Right cardiac atrium (tissue), 5 donors: ENCODE data around the gene FOXP1. TPM values are rescaled to one million over a fixed set of nuclear protein-coding genes. Genes with fewer than 3 reads are reported as not detected.

ENCODE experiments used
- ATAC-seq, 2 donors: fragments of 200-7000 bp; cut with Tn5 transposase; one replicate each; pipeline versions ENCODE4 v1.8.0 to v1.9.1; 2020; ENCODE audit warnings: moderate library complexity in 2 of 2, mild to moderate bottlenecking in 1 of 2
- DNase-seq, 3 donors: peaks; one replicate each; pipeline ENCODE4 v3.0.0-alpha.2; 2020
- H3K27ac ChIP-seq: one replicate; pipeline ENCODE4 v1.5.1; 2013; ENCODE audit warnings: mild to moderate bottlenecking, low read length, control low read depth, moderate library complexity
- H3K27me3 ChIP-seq: one replicate; pipeline ENCODE4 v1.6.1; 2013; ENCODE audit not compliant: control insufficient read depth, insufficient read depth
- H3K4me1 ChIP-seq: one replicate; pipeline ENCODE4 v1.6.1; 2013; ENCODE audit warnings: low read length; ENCODE audit not compliant: control insufficient read depth, insufficient read depth
- H3K4me3 ChIP-seq: one replicate; pipeline ENCODE4 v1.5.1; 2013; ENCODE audit warnings: low read length, control low read depth
- H3K9me3 ChIP-seq: one replicate; pipeline ENCODE4 v1.6.1; 2013; ENCODE audit warnings: low read length; ENCODE audit not compliant: control insufficient read depth
- WGBS: extraction: QIAGEN DNeasy Blood & Tissue Kit; methylation state at CpG from one replicate; pipeline ENCODE4 v1.1.7; 2013; 5-methylcytosine and 5-hydroxymethylcytosine counted together
- intact Hi-C, 4 donors: fragments of 100-400 bp; cut with DNase I; formaldehyde crosslinking; loops; one replicate each; pipeline versions ENCODE4 v1.11.0 to v1.14.0; 2022 to 2023
- polyA plus RNA-seq: library from polyadenylated mRNA; stranded (reverse); fragments of 200-250 nt; gene quantifications from one replicate; pipeline ENCODE4 v1.2.3, GENCODE V29; 2013
- total RNA-seq, 4 donors: library from RNA; stranded (reverse); fragmentation: NEBNext Ultra II Directional; extraction: Animal tissue kit (Norgen Biotek cat#: 25700); gene quantifications; one replicate each; pipeline ENCODE4 v1.2.1, GENCODE V29; 2021
- donor health status: healthy with polysubstance abuse.
- donor health status: DM: no; HTN: yes; CAD: no.
- donor health status: DM: no; HTN: no; CAD: no.
- donor health status: DM: no; HTN: yes; CAD: no; lungs with severe emphysema.
- donor health status: DM: yes; HTN: yes; CAD: no.

Gene FOXP1
- total and polyA plus RNA-seq, 5 donors = 13.6 to 63.4 (median 57.4) TPM

- 46% methylated on average over 2 of the region's 2 CpGs for WGBS
- no peaks in the 10 kb centered on the region for H3K4me1 ChIP-seq
Measured at GRCh38 chr3:71164881-71165280, 418.6 kb downstream of the FOXP1 start.

DNA sequence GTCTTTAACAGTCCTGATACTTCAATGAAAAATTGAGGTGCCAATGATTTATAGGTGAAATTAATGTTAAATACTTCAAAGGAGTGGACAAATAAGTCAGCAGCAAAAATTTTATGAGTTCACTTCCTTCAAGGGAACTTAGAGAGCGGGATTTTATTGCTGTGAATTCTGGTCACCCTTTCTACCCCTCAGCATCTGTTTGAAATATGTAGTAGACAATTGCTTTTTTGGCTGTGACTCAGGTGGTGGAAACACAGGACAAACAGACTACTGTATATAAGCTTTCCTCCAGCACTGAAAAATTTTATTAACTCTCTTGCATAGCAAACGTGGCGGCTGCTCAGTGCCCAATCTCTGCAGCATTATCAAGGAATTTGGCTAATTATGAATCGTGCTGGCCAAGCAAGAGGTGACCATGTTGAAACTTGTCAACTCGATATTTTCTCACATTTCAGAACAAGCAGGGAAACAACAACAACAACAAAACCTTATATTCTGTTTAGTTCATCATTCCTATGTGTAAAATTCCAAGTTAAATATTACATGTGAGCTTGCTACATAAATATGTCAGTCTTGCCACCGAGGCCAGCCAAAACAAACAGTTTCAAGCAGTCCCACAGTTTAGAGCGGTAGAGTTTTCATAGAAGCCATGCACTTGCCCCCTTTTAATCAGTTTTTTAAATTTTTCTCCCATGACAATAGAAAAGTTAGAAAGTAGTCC, 420.2 kb downstream of the FOXP1 start:
- Histone ChIP-seq H3K9me3 (no peaks in the 10 kb centered on the region), H3K27me3 (no peaks in the 10 kb centered on the region), H3K4me1 (no peaks in the 10 kb centered on the region), H3K4me3 (no peak overlapping the region), H3K27ac (no peak overlapping the region)
- 55% methylated on average over 7 of the region's 7 CpGs for WGBS
- ATAC-seq = peak in 1 of 2 donors; percentile 50
- intact Hi-C loops = no loop called here
- peak in 1 of 3 donors; percentile 45 for DNase-seq

More at GRCh38 chr3:71164881-71165280, 418.6 kb downstream of the FOXP1 start:
- Histone ChIP-seq H3K27ac (no peak overlapping the region), H3K9me3 (no peaks in the 10 kb centered on the region), H3K4me3 (no peak overlapping the region), H3K27me3 (no peaks in the 10 kb centered on the region)
- intact Hi-C loops = no loop called here
- DNase-seq (no peak), ATAC-seq (no peak)

GRCh38 chr3:71162221-71162620, 421.3 kb downstream of the FOXP1 start:
- no peaks in the 10 kb centered on the region for H3K9me3 ChIP-seq

DNA sequence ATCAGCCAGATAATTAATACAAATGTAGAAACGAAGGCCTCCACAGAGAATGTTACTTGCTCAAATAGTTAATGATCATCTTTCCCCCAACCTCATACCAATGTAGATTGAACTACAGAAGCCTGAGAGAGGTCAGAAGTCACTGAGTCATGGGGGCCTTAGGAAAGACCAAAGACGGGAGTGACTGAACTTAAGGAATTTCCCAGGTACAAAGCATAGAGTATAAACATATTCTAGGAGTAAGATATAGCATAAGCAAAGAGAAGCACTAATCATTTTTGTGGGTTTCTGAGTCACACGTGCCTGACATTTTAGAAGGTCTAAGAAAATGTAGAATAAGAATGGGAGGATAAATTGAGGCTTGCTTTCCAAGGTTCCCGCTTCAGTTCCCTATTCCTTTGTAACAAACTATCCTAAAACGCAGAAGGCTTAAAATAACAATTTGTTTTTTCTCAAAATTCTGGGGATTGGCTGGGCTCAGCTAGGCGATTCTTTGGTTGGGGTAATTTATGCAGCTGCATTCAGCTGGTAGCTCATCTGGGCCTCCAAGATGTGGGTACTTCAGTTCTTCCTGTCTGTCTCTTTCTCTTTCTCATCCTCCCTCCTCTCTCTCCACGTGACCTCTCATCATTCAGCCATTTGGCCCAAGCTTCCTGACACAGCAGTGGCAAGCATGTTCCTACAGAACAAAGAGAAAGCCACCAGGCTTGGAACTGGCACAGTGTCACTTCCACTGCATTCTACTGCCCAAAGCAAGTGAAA, 422.6 kb downstream of the FOXP1 start:
- no peaks in the 10 kb centered on the region for H3K27me3 ChIP-seq
- ATAC-seq (no peak), DNase-seq (no peak)
- no peak overlapping the region for H3K27ac ChIP-seq
- intact Hi-C loops = no loop called here
- H3K4me1 ChIP-seq = no peaks in the 10 kb centered on the region
- H3K4me3 ChIP-seq = no peak overlapping the region
- H3K9me3 ChIP-seq = no peaks in the 10 kb centered on the region
- 96% methylated on average over 7 of the region's 7 CpGs for WGBS

More at GRCh38 chr3:71162221-71162620, 421.3 kb downstream of the FOXP1 start:
- Histone ChIP-seq H3K27ac (no peak overlapping the region), H3K27me3 (no peaks in the 10 kb centered on the region), H3K4me1 (no peaks in the 10 kb centered on the region), H3K4me3 (no peak overlapping the region)
- intact Hi-C loops = no loop called here
- ATAC-seq (no peak), DNase-seq (no peak)
- WGBS = 83% methylated on average over 1 of the region's 1 CpG

- intact Hi-C loops = no loop called here
Measured at GRCh38 chr3:71156062-71156665, 427.4 kb downstream of the FOXP1 start.

GRCh38 chr3:71154846-71155245, 428.7 kb downstream of the FOXP1 start:
- H3K9me3 ChIP-seq = no peaks in the 10 kb centered on the region
- H3K27me3 ChIP-seq = no peaks in the 10 kb centered on the region
- ATAC-seq (no peak), DNase-seq (no peak)
- H3K4me1 ChIP-seq = no peaks in the 10 kb centered on the region
- no peak overlapping the region for H3K27ac ChIP-seq
- intact Hi-C loops = no loop called here
- no peak overlapping the region for H3K4me3 ChIP-seq

More at GRCh38 chr3:71156062-71156665, 427.4 kb downstream of the FOXP1 start:
- DNase-seq = no peak
- no peak overlapping the region for H3K27ac ChIP-seq
- no peaks in the 10 kb centered on the region for H3K27me3 ChIP-seq
- ATAC-seq = no peak
- H3K4me3 ChIP-seq = no peak overlapping the region
- no peaks in the 10 kb centered on the region for H3K4me1 ChIP-seq
- WGBS = 50% methylated on average over 1 of the region's 1 CpG
- H3K9me3 ChIP-seq = no peaks in the 10 kb centered on the region

- Histone ChIP-seq H3K4me1 (no peaks in the 10 kb centered on the region), H3K4me3 (no peak overlapping the region), H3K27ac (no peak overlapping the region), H3K9me3 (no peaks in the 10 kb centered on the region), H3K27me3 (no peaks in the 10 kb centered on the region)
- intact Hi-C loops = no loop called here
- no peak for DNase-seq
- ATAC-seq = no peak
- 99% methylated on average over 2 of the region's 2 CpGs for WGBS
Measured at GRCh38 chr3:71153713-71154112, 429.8 kb downstream of the FOXP1 start.

DNA sequence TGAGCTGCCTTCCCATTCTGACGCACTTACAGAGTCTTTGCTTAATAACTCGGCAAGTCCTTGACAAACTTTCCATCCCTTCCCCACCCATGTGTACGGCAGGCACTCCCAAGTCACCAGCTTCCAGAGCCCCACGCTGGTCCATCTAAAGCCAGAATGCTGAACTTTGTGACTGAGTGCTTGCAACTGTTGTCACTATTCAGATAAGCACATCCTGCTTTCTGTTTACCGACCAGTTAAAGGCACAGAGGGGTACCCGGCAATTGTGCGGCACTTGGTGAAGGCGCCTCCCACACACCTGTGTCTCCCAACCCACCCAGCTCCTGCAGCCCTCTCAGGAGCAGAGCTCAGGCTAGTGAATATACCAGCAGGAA, 430.6 kb downstream of the FOXP1 start:
- Histone ChIP-seq H3K4me3 (no peak overlapping the region), H3K4me1 (no peaks in the 10 kb centered on the region), H3K27ac (no peak overlapping the region), H3K27me3 (no peaks in the 10 kb centered on the region), H3K9me3 (no peaks in the 10 kb centered on the region)
- 72% methylated on average over 8 of the region's 8 CpGs for WGBS
- DNase-seq (peak in 1 of 3 donors; percentile 41), ATAC-seq (peak; percentile 71 to 95)
- intact Hi-C loops = no loop called here

DNA sequence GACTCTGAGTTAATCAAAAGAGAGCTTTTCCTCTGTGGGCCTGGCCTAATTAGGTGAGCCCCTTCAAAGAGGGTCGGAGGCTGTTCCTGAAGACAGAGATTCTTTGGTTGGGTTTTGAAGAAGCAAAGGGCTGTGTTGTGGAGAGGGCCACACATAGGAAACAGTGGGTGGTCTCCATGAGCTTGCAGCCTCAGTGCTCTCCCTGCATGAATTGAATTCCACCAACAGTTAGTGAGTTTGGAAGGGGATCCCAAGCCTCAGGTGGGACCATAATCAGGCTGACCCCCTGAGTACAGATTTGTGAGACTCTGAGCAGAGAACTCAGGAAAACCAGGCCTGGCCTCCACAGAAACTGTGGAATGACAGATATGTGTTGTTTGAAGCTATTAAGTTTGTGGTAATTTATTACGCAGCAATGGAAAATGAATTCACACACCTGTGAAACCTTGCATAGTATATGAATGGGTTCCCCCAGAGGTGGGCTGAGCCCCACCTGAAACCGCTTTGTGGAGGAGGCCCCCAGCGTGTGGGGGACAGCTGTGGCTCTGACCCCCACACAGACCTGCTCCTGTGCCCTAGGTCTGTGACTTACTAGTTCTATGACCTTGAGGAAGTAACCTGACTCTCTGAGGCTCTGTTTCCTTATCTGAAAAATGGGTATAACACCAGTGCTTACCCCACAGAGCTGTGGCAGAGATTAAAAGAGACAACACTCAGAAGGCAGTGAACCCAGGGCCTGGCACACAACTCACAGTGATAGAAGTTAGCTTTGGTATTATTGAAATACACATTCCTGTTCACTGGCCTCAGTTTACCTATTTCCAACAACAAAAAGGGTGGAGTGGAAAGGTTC, 431.3 kb downstream of the FOXP1 start:
- 72% methylated on average over 4 of the region's 4 CpGs for WGBS
- DNase-seq (no peak), ATAC-seq (no peak)
- H3K4me1 ChIP-seq = no peaks in the 10 kb centered on the region
- H3K9me3 ChIP-seq = no peaks in the 10 kb centered on the region
- no peak overlapping the region for H3K27ac ChIP-seq
- no peak overlapping the region for H3K4me3 ChIP-seq
- H3K27me3 ChIP-seq = no peaks in the 10 kb centered on the region
- intact Hi-C loops = no loop called here

- 72% methylated on average over 14 of the region's 14 CpGs for WGBS
- intact Hi-C loops = no loop called here
- H3K9me3 ChIP-seq = no peaks in the 10 kb centered on the region
- ATAC-seq (peak in 1 of 2 donors; percentile 56), DNase-seq (no peak)
- no peak overlapping the region for H3K4me3 ChIP-seq
- no peaks in the 10 kb centered on the region for H3K27me3 ChIP-seq
- H3K4me1 ChIP-seq = peaks cover 1% of the 10 kb centered on the region
- no peak overlapping the region for H3K27ac ChIP-seq
Measured at GRCh38 chr3:71149959-71150954, 433.3 kb downstream of the FOXP1 start.
